Activated CD4-positive, alpha-beta T cell treated with anti-CD3 and anti-CD28 coated beads, Interleukin-2, amount 50 U/mL, for 4 hours (primary cell): ENCODE results near the gene CDC14B.

Experiments
- DNase-seq, 2 experiments: peaks; one replicate each; pipeline ENCODE4 v3.0.0-alpha.2; 2020

Gene CDC14B

GRCh38 chr9:96480736-96481135 is 138.9 kb downstream of the CDC14B start:
- DNase-seq: no peak

GRCh38 chr9:96478829-96479371 is 140.7 kb downstream of the CDC14B start:
- no peak for DNase-seq

DNA sequence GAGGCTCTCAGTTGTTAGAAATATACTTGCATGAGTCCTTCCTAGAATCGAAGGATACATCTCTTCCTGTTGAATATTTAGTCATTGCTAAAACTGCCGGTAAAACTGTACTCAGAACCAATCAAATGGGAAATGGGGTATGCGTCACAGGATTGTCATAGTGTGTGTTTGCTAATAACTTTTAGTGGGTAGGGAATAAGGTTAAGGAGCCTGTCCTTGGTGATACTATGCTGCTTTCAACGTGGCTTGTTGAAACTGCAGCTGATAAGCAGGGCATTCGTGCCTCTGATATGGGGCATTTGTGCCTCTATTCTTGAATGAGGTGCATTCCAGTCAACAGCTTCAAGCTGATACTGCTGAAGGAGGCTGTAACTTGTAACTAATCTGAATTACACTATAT is 143.1 kb downstream of the CDC14B start:
- no peak for DNase-seq

DNA sequence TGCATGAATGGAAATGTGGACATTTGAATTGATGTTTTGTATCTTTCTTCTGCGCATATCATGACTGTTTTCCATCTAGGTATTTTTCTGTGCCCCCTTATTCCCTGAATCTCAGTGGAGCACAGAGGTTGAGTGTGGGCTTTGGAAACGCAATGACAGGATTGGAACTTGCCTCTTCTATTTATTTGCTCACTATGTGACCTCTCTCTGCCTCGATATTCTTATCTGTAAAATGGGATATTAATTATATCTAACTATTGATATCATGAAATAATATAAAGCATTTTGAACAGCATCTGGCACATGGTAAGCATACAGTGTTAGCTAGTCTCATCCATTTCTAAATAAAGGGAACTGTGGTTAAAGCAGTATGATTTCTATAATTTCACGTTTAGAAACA is 143.6 kb downstream of the CDC14B start:
- no peak for DNase-seq

GRCh38 chr9:96467784-96468183 is 151.9 kb downstream of the CDC14B start:
- no peak for DNase-seq

DNA sequence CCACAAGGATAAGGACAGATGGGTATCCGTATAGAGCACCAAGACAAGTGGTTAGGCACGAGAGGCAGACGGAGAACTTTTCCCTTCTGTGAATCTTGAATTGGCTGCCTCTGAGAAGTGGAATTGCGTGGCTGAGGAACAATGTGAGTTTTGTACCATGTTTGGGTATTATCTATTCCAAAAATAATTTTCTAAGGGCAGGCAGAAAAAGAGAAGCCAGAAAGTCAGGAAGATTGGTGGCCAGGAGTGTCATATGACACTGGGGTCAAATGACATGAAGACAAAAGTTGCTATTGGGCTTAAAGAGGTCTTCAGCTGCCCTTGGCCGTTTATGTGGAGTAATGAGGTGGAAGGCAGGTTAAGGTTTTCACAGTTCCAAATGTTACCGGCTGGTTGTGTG is 155.2 kb downstream of the CDC14B start:
- no peak for DNase-seq

DNA sequence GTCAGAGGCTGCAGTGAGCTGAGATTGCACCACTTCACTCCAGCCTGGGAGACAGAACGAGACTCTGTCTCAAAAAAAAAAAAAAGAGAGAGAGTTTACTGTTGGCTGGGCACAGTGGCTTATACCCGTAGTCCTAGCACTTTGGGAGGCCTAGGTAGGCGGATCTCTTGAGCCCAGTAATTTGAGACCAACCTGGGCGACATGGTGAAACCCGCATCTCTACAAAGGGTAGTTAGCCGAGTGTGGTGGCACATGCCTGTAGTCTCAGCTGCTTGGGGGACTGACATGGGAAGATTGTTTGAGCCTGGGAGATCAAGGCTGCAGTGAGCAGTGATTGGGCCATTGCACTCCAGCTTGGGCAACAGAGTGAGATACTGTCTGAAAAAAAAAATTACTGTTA is 157.1 kb downstream of the CDC14B start:
- DNase-seq: no peak

- DNase-seq: no peak
Observed at GRCh38 chr9:96461336-96461735, 158.3 kb downstream of the CDC14B start.

DNA sequence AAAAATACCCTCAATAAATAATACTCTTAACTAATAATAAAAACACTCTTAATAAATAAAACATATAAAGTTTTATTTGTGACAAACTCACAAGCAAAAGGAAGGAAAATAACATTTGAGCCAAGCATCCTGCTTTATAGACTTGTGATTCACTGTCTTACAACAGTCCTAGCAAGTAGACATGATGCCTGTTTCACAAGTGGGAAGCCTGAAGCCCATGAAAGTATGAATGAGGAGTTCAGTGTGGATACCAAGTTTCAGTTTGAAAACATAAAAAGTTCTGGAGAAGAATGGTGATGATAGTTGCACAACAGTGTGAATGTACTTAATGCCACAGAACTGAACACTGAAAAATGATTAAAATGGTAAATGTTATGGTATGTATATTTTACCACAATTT is 158.8 kb downstream of the CDC14B start:
- no peak for DNase-seq

- DNase-seq: no peak
Observed at GRCh38 chr9:96460470-96460869, 159.2 kb downstream of the CDC14B start.

DNA sequence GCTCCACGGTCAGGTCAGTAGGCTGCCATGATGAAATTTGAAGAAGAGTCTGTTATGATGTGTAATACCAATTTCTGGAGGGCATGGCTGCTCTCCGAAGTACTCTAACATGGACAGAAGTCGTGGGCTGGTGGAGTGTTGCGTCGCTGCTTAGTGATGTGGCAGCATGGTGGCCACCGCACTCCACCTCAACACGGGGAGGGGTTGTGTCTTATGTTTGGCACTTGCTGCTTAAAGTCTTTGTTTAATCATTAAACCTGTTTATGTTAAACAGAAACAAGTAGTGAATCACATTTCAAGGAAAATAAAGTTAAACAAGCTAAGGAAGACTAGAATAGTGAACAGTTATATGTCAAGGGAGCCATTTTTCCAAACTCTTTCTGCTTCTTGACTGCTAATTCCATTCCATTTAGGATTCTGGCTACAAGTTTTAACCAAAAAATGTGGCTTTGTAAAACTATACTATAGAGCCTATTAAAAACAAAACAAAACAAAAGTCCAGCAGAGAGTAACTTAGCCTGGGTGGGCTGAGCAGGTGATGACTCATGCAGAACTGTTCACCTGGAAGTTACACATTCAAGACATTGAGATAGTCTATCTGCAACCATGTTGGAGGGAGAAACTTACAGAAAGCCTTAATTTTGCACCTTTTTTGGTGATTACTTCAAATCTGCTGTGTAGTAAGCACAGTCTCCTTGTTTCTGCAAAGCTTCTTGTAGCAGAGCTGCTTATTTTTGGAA is 160.2 kb downstream of the CDC14B start:
- DNase-seq: no peak

DNA sequence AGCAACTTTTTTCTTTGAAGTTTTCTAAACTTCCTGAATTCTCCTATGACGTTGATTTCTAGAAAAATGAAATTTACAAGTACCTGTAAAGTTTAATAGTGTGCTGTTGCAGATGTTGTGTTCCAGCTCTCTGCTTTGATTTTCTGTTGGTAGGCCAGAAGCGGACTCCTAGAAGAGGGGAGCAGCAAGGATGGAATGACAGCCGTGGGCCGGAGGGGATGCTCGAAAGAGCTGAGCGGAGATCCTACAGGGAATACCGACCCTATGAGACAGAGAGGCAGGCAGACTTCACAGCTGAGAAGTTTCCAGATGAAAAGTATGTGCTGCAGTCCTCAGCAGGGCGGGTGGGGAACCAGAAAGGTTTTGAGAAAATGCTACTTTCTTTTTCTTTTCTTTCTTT is 161.4 kb downstream of the CDC14B start:
- DNase-seq: no peak

GRCh38 chr9:96457266-96457665 is 162.4 kb downstream of the CDC14B start:
- no peak for DNase-seq

DNA sequence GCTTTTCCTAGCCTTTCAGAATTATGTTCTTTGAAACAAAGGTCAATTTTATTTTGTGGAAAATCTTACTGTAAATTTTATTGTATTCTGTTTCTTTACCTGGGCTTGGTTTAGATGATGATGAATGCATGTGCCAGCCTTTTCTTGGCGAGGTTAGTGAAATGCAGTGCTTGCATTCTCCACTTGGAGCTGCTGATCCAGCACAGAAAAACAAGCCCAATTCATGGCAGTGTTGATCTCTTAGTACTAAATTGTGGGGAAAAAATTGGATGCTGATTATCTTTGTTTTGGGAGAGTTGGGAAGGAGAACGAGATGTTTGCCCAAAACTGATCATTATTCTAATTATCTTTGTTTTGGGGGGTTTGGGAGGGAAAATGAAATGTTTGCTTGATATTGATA is 166.0 kb downstream of the CDC14B start:
- DNase-seq: peak in 1 of 2 experiments; percentile 3

DNA sequence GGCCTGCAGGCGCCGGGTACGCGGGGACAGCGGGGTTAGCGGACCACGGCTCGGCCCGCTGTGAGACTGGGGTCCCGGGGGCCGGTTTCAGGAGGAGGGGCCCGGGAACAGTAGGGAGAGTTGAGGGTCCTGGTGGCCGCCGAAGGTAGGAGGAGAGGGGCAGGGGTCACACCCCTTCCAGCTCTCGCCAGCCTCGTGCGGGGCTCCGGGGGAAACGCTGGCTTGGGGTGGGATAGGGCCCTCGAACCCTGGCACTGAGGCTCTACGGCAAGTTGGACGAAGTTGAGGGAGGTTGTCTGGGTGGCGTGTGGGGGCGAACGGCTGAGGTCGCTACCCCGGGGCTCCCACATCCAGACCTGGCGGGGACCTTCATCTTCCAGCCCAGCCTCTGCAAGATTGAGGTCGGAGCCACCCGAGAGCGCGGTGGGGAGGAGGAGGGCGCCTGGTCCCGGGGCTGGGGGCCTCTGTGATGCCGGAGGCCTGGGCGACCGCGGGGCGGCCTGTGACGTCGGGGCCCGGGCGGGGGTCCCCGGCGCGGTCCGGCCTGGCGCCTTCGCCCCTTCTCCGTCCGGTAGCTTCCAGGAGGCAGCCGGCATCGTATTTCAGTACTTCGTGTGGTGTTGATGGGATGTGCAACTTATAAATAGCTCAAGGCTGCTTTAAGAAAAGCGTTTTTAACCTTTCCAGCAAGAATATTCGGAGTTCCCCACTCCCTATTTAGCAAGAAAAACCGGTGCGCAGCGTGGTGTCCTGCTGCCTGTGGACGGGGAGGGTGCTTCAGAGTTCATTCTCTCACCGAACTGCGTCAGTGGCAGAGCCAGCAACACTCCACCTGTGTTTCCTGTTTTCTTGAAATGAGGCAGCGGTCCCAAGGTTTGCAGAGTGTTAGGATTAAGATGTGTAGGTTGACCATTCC is 168.8 kb downstream of the CDC14B start:
- DNase-seq: peak; percentile 32 to 40
